ENCODE data around the gene CAPRIN2.
A peak's percentile ranks its signal among the peaks of the same experiment; 100 is the strongest.

Gene CAPRIN2

GRCh38 chr12:30754750-30755394 is at the start of gene CAPRIN2:
TSS of gene CAPRIN2 (minus strand) at chr12:30754951. CDS start at chr12:30753520, 1,431 bp downstream.
- DNase-seq (ENCODE audit: low read depth, low spot score) = peak; percentile 74
- peak within 1 kb of the TSS; percentile 80 for H3K27ac ChIP-seq

- peak overlapping the region; percentile 100 for H3K27ac ChIP-seq
- DNase-seq (ENCODE audit: low read depth, low spot score) = no peak
Measured at GRCh38 chr12:30797689-30798088, 42.9 kb upstream of the CAPRIN2 start.

GRCh38 chr12:30796891-30797371 is 42.2 kb upstream of the CAPRIN2 start:
- peak overlapping the region; percentile 100 for H3K27ac ChIP-seq
- DNase-seq (ENCODE audit: low read depth, low spot score) = no peak

GRCh38 chr12:30796313-30796780 is 41.6 kb upstream of the CAPRIN2 start:
- no peak for DNase-seq (ENCODE audit: low read depth, low spot score)
- peak overlapping the region; percentile 100 for H3K27ac ChIP-seq

GRCh38 chr12:30795410-30796312 is 40.9 kb upstream of the CAPRIN2 start:
- peak overlapping the region; percentile 100 for H3K27ac ChIP-seq
- no peak for DNase-seq (ENCODE audit: low read depth, low spot score)

- peak overlapping the region; percentile 100 for H3K27ac ChIP-seq
- no peak for DNase-seq (ENCODE audit: low read depth, low spot score)
Measured at GRCh38 chr12:30794591-30795409, 40.0 kb upstream of the CAPRIN2 start.

- no peak for DNase-seq (ENCODE audit: low read depth, low spot score)
- H3K27ac ChIP-seq = peak overlapping the region; percentile 100
Measured at GRCh38 chr12:30794020-30794419, 39.3 kb upstream of the CAPRIN2 start.

GRCh38 chr12:30792648-30793499 is 38.1 kb upstream of the CAPRIN2 start:
- DNase-seq (ENCODE audit: low read depth, low spot score) = peak; percentile 52
- H3K27ac ChIP-seq = peak overlapping the region; percentile 100

- no peak for DNase-seq (ENCODE audit: low read depth, low spot score)
- H3K27ac ChIP-seq = peak overlapping the region; percentile 100
Measured at GRCh38 chr12:30792085-30792484, 37.3 kb upstream of the CAPRIN2 start.

GRCh38 chr12:30788754-30789153 is 34.0 kb upstream of the CAPRIN2 start:
- no peak overlapping the region for H3K27ac ChIP-seq

GRCh38 chr12:30785630-30786029 is 30.9 kb upstream of the CAPRIN2 start:
- H3K27ac ChIP-seq = no peak overlapping the region
- no peak for DNase-seq (ENCODE audit: low read depth, low spot score)

More at GRCh38 chr12:30788754-30789153, 34.0 kb upstream of the CAPRIN2 start:
- no peak for DNase-seq (ENCODE audit: low read depth, low spot score)

GRCh38 chr12:30784508-30784907 is 29.8 kb upstream of the CAPRIN2 start:
- no peak for DNase-seq (ENCODE audit: low read depth, low spot score)

GRCh38 chr12:30783946-30784345 is 29.2 kb upstream of the CAPRIN2 start:
- no peak for DNase-seq (ENCODE audit: low read depth, low spot score)
- H3K27ac ChIP-seq = no peak overlapping the region

More at GRCh38 chr12:30784508-30784907, 29.8 kb upstream of the CAPRIN2 start:
- H3K27ac ChIP-seq = no peak overlapping the region

- no peak for DNase-seq (ENCODE audit: low read depth, low spot score)
- H3K27ac ChIP-seq = no peak overlapping the region
Measured at GRCh38 chr12:30782316-30783173, 27.8 kb upstream of the CAPRIN2 start.

GRCh38 chr12:30779578-30779977 is 24.8 kb upstream of the CAPRIN2 start:
- no peak overlapping the region for H3K27ac ChIP-seq
- no peak for DNase-seq (ENCODE audit: low read depth, low spot score)

- no peak for DNase-seq (ENCODE audit: low read depth, low spot score)
- H3K27ac ChIP-seq = no peak overlapping the region
Measured at GRCh38 chr12:30779178-30779577, 24.4 kb upstream of the CAPRIN2 start.

- DNase-seq (ENCODE audit: low read depth, low spot score) = no peak
- no peak overlapping the region for H3K27ac ChIP-seq
Measured at GRCh38 chr12:30774599-30774998, 19.8 kb upstream of the CAPRIN2 start.

- no peak overlapping the region for H3K27ac ChIP-seq
- no peak for DNase-seq (ENCODE audit: low read depth, low spot score)
Measured at GRCh38 chr12:30769802-30770201, 15.1 kb upstream of the CAPRIN2 start.
